Measurements from ENCODE around the gene HSPA9. TPM values are rescaled to one million over a fixed set of nuclear protein-coding genes. Genes with fewer than 3 reads are reported as not detected.

Gene HSPA9
- total and polyA plus RNA-seq, 9 of the 15 experiments (the other 6 are each of a cell fraction or from before 2014, with no cell fraction given): 195 to 583 (median 514) TPM

GRCh38 chr5:138542956-138543729 lies 32.1 kb downstream of the HSPA9 start, which contains the start of gene ETF1 (continued):
- TF ChIP-seq SIRT6 (IDR thresholded peaks at IDR 0.05; ENCODE audit: low read depth, low read length) (no peak), CBX8 (IDR thresholded peaks at IDR 0.05; ENCODE audit: borderline replicate concordance, extremely low read depth, low read depth, low read length, poor library complexity, severe bottlenecking) (no peak), HDAC1 (IDR thresholded peaks at IDR 0.05) (peak in 1 of 2 experiments; percentile 95; a peak in 2 of 4 replicates), TRIM25 (IDR thresholded peaks at IDR 0.05; ENCODE audit: borderline replicate concordance) (no peak), ARID1B (IDR thresholded peaks at IDR 0.05) (0 out of 2 replicates have a peak, but pooled peaks have one; percentile 7), ZNF445 (CRISPR knock-in tag; IDR thresholded peaks at IDR 0.05; ENCODE audit: low read depth) (no peak), ADNP (tag; IDR thresholded peaks at IDR 0.05) (no peak), ETV5 (CRISPR knock-in tag; IDR thresholded peaks at IDR 0.05; ENCODE audit: low read depth) (peak; percentile 93), ZNF316 (IDR thresholded peaks at IDR 0.05) (no peak), CAMTA2 (CRISPR knock-in tag; conservative IDR thresholded peaks at IDR 0.05) (no peak), NR1H2 (CRISPR knock-in tag; IDR thresholded peaks at IDR 0.05) (0 out of 2 replicates have a peak, but pooled peaks have one; percentile 23), ILF3 (IDR thresholded peaks at IDR 0.05; ENCODE audit: borderline replicate concordance) (no peak), SMARCE1 (IDR thresholded peaks at IDR 0.05) (no peak; the same call in 1 of the 2 replicates), TAF1 (IDR thresholded peaks at IDR 0.05; ENCODE audit: control insufficient read depth, extremely low read depth, insufficient read depth, low read length, severe bottlenecking) (peak; percentile 79), ZC3H4 (CRISPR knock-in tag; IDR thresholded peaks at IDR 0.05; ENCODE audit: borderline replicate concordance) (no peak), CTCF (IDR thresholded peaks at IDR 0.05 in 2 of 3, conservative IDR thresholded peaks at IDR 0.05 in 1 of 3; ENCODE audit: insufficient read depth in 2 of 3, low read depth in 1 of 3, low read length in 3 of 3) (0 out of 6 replicates have a peak, but pooled peaks of 1 of the 3 experiments have one; percentile 8), PRDM10 (IDR thresholded peaks at IDR 0.05; ENCODE audit: partially characterized antibody) (no peak), CCNT2 (IDR thresholded peaks at IDR 0.05; ENCODE audit: borderline replicate concordance, extremely low read depth, insufficient read length, low read depth, low read length) (peak; percentile 55), GABPA (tag; conservative IDR thresholded peaks at IDR 0.05; ENCODE audit: low read depth) (peak; percentile 98), ZFX (CRISPR knock-in tag; IDR thresholded peaks at IDR 0.05) (peak; percentile 92)

All from K562 (cell line).